ENCODE measurements around the gene CBFA2T2. TPM values are rescaled to one million over a fixed set of nuclear protein-coding genes. Genes with fewer than 3 reads are reported as not detected.

Gene CBFA2T2
- total RNA-seq, 1 donor from 2014 or later, result 15.7 TPM

- H3K4me1 ChIP-seq, result no peaks in the 10 kb centered on the region
- no peak overlapping the region for H3K4me3 ChIP-seq
- no peak for DNase-seq
- H3K36me3 ChIP-seq, result no peaks in the 10 kb centered on the region
- intact Hi-C loops (cut with DNase I), result no loop called here
- H3K27me3 ChIP-seq, result no peaks in the 10 kb centered on the region
- no peak overlapping the region for H3K27ac ChIP-seq
- H3K9me3 ChIP-seq, result no peaks in the 10 kb centered on the region
- ATAC-seq, result no peak
- TF ChIP-seq CTCF (IDR thresholded peaks at IDR 0.05), result no peak
Observed at GRCh38 chr20:33594743-33595142, 104.8 kb downstream of the CBFA2T2 start.

DNA sequence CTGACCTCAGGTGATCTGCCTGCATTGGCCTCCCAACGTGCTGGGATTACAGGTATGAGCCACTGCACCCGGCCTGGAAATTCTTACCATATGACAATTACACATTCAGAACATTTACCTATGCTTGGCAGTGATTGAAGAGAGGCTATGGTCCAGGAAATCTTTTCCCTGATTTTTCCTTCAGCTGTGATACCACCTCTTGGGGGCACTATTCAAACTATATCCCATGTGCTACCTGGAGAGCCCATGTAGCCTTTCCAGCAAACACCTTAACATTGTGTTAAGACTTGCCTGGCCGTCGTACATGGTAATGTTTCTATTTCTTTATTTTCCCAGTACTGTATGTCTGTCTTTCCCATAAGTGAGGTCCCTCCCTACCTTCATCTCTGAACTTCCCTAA lies 110.5 kb downstream of the CBFA2T2 start:
- no peaks in the 10 kb centered on the region for H3K9me3 ChIP-seq
- no peaks in the 10 kb centered on the region for H3K27me3 ChIP-seq
- no peak for TF ChIP-seq CTCF (IDR thresholded peaks at IDR 0.05)
- peaks cover 6% of the 10 kb centered on the region for H3K36me3 ChIP-seq
- no peaks in the 10 kb centered on the region for H3K4me1 ChIP-seq
- DNase-seq (no peak), ATAC-seq (no peak)
- H3K27ac ChIP-seq, result no peak overlapping the region
- H3K4me3 ChIP-seq, result no peak overlapping the region
- intact Hi-C loops (cut with DNase I), result no loop called here

- Histone ChIP-seq H3K27me3 (no peaks in the 10 kb centered on the region), H3K36me3 (peaks cover 6% of the 10 kb centered on the region), H3K4me3 (no peak overlapping the region), H3K4me1 (no peaks in the 10 kb centered on the region), H3K9me3 (no peaks in the 10 kb centered on the region), H3K27ac (no peak overlapping the region)
- DNase-seq, result no peak
- no peak for ATAC-seq
- no peak for TF ChIP-seq CTCF (IDR thresholded peaks at IDR 0.05)
- intact Hi-C loops (cut with DNase I), result no loop called here
Observed at GRCh38 chr20:33600981-33601380, 111.1 kb downstream of the CBFA2T2 start.

DNA sequence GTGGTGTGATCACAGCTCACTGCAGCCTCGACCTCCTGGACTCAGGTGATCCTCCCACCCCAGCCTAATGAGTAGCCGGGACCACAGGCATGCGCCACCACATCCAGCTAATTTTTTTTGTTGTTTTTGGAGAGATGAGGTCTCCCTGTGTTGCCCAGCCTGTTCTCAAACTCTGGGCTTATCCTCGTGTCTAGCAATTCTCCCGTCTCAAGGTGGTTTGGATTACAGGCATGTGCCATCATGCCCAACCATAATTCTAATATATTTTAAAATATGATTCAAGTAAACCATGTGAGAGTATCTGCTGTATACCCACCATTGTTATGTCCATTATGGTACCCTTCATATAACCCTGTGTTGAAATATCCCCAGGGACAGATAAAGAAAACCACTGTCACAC lies 112.0 kb downstream of the CBFA2T2 start:
- ATAC-seq (no peak), DNase-seq (no peak)
- H3K36me3 ChIP-seq, result peaks cover 6% of the 10 kb centered on the region
- H3K27me3 ChIP-seq, result no peaks in the 10 kb centered on the region
- H3K27ac ChIP-seq, result no peak overlapping the region
- H3K4me3 ChIP-seq, result no peak overlapping the region
- no peaks in the 10 kb centered on the region for H3K9me3 ChIP-seq
- no peak for TF ChIP-seq CTCF (IDR thresholded peaks at IDR 0.05)
- intact Hi-C loops (cut with DNase I), result no loop called here
- no peaks in the 10 kb centered on the region for H3K4me1 ChIP-seq

DNA sequence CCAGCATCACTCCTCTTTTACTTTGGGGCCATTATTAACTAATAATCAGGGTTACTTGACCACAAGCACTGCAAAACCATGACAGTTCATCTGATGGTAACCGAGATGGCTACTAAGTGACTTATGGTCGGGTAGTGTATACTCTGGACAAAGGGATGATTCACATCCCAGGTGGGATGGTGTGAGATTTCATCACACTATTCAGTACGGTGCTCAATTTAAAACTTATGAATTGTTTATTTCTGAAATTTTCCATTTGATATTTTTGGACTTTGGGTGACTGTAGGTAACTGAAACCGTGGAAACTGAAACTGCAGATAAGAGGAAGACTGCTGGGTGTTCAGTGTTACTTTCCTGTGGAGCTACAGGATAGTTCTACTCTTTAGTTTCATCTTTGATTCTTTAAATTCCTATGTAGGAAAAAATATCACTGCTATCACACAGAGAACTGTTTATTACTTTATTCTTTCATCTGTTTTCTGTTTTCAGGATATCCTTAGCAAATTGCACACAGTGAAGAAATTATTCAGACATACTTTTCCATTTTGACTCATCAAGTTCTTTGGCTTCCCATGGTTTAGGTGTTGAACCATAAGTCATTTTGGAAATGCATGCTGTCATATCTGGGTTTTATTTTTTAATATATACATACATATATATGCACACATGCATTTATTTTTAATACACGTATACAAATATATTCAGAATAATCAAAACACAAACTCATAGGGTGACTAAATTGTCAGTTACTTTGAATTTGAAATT lies 113.1 kb downstream of the CBFA2T2 start:
- Histone ChIP-seq H3K4me1 (no peaks in the 10 kb centered on the region), H3K36me3 (peaks cover 18% of the 10 kb centered on the region), H3K27ac (no peak overlapping the region), H3K9me3 (no peaks in the 10 kb centered on the region), H3K4me3 (no peak overlapping the region), H3K27me3 (no peaks in the 10 kb centered on the region)
- DNase-seq, result no peak
- no peak for ATAC-seq
- intact Hi-C loops (cut with DNase I), result no loop called here
- no peak for TF ChIP-seq CTCF (IDR thresholded peaks at IDR 0.05)

Measured in upper lobe of right lung (tissue), 1 donor.